LHCN-M2 (cell line): ENCODE data around the gene UNC80. TPM values are rescaled to one million over a fixed set of nuclear protein-coding genes. Genes with fewer than 3 reads are reported as not detected.

Experiments
- DNase-seq: peaks from one replicate; pipeline ENCODE4 v3.0.0-alpha.2; 2012; ENCODE audit warnings: low read depth
- total RNA-seq: library from RNA; depleted of rRNA; stranded (reverse); fragments of >200 nt; gene quantifications from 2 replicates; pipeline ENCODE4 v1.2.3, GENCODE V29; 2014

UNC80 gene
- total RNA-seq, 1 experiment from 2014 or later: not detected

- no peak for DNase-seq
These were observed 34.7 kb downstream of the UNC80 start for GRCh38 chr2:209806318-209806717.

DNA sequence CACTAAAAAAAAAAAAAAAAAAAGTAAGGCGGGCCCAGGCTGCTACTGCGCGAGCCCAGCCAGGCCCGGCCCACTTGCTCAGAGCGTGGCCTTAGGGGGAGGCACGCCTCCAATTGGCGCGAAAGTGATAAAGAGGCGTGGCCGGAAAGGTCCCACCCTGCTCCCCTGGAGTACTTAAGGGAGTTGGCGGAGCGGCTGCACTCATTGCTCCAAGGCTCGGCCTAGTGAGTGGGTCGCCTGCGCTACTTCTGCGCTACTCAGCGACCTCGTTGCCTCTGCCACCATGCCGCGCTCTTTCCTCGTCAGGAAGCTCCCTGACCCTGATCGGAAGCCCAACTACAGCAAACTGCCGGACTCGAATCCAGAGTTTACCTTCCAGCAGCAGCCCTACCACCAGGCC, 36.9 kb downstream of the UNC80 start:
- DNase-seq: no peak

DNA sequence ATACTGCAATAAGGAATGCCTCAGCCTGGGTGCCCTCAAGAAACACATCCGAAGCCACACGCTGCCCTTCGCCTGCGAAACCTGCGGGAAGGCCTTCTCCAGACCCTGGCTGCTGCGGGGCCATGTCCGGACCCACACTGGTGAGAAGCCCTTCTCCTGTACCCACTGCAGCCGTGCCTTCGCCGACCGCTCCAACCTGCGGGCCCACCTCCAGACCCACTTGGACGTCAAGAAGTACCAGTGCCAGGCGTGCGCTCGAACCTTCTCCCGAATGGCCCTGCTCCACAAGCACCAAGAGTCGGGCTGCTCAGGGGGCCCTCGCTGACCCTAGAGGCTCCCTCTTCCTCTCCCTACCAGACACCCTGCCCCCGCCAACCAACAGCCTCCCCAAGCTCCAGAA, 37.6 kb downstream of the UNC80 start:
- no peak for DNase-seq

GRCh38 chr2:209817844-209818271, 46.2 kb downstream of the UNC80 start:
- no peak for DNase-seq

DNA sequence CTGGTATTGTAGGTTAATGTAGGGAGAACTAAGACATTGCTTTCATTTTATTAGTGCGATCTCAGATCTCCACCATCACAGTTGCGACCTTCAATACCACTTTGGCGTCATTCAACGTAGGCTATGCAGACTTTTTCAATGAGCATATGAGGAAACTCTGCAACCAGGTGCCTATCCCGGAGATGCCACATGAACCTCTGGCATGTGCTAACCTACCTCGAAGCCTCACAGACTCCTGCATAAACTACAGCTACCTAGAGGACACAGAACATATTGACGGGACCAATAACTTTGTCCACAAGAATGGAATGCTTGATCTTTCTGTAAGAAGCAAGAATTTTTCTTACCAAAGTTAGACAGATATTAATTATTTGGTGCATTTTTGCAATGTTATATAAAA, 47.3 kb downstream of the UNC80 start:
- no peak for DNase-seq

GRCh38 chr2:209821806-209822205, 50.2 kb downstream of the UNC80 start:
- DNase-seq: no peak

DNA sequence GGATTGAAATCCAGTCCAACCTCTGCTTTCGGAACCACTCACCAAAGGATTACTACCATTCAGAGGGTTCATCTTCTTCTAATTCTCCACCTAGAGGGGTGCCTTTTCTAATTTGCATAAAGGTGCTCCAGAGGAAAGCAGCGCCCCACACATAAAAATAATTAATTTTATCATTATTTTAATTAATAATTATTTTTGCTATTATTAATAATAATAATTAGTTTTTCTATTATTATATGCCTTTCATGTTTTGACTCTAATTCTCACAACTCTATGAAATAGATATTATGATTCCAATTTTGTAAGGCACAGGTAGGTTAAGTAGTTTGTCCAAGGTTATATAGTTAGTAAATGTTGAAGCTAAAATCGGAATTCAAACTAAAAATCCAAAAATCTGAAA, 51.9 kb downstream of the UNC80 start:
- no peak for DNase-seq

DNA sequence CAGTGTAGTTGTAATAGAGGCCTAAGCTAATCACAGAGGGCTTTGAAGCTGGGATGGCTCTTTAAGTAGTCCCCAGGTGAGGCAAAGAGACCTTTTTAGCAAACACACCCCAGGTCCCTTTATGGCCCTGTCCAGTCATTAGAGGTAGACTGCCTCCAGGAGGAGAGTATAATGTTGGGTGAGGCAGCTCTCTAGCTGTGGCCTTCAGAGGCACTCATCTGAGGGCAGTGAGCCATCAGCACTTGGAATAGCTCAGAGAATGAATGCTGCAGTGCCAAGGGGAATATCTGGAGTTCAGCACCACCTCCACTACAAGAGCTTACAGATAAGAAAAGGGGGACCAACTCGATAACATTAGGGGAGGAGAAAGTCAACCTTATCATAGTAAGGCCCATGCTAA, 52.8 kb downstream of the UNC80 start:
- no peak for DNase-seq

- no peak for DNase-seq
These were observed 59.3 kb downstream of the UNC80 start for GRCh38 chr2:209830722-209831465.

DNA sequence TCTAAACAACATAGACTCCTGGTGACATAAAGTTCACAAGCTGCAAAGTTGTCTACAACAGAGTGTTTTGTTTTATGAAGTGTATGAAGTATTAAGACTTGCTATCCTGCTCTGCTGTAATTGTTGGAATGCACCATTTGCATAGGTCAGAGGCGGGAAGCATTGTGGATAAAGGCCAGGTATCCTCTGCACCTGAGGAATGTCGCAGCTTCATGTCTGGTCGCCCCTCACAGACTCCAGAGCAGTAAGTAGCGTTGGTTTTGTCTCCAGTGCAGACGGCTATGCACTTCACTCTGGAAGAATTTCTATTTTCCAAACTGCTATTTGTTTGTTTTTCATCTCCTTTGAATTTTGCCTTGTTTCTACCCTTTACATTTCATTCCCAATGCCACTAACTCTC, 63.1 kb downstream of the UNC80 start:
- no peak for DNase-seq

GRCh38 chr2:209840434-209840833, 68.8 kb downstream of the UNC80 start:
- DNase-seq: no peak

DNA sequence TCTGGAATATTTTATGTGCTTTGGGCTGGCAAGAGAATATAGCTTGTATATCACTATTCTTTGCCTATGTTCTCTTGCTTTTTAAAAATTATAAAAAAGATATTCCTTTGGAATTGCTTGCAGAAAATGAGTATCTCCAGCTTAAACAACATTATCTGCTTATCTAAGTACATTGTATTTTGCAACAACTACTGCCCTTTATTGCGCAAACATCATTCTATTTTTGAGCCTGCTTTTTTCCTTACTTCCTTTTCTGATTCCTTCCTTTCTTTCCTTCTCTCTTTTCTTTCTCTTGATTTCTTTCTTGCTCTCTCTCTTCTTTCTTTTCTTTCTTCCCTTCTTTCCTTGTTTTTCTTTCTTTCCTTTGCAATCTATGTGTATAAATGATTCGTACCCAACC, 74.0 kb downstream of the UNC80 start:
- no peak for DNase-seq

- no peak for DNase-seq
These were observed 93.2 kb downstream of the UNC80 start for GRCh38 chr2:209864716-209865295.

DNA sequence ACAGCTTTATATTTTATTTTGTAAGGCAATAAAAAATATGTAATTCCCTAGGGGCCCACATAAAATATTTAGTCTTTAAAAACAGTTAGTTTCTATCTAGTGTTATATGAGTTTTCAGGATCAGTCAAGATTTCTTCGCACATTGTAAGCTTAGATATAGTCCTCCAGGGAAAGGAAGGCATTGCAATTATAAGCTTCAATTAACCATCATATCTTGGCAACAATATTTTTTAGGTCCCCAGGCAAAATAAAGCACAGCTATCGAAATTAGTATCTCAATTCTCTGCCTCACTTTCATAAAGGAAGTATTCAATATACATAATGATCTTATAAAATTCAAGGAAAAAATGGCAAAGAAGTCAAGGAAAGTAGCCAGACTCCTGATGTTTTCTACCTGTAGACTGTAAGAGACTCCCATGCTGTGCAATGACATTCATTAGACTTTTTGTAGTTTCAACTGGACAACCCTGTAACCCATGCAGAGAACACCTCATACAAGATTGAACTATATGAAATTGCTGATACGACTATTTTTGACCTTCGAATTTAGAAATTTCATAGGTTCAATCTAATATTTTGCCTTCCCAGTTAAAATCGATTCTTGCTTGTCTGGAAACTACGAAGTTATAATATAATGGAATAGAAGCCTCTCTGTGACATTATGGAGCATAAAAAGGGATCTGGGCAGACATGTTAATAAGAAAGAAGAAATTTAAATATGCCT, 96.8 kb downstream of the UNC80 start:
- DNase-seq: no peak

DNA sequence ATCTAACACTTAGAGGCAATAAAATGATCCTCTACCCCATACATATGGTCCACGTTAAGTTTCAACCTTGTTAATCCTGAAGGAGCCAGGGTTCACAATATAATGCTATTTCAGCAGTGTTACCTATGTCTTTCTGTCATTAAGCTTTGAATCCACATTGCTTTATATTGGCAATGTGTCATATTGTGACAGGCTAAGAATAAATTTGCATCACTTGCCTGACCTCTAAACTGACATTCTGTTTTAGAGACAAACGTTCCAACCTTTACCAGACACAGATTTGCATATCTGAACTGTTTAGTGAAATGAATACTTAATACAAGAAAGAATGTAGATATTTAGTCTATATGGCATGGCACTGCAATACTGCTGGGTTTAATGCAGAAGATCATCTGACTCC, 98.4 kb downstream of the UNC80 start:
- no peak for DNase-seq

DNA sequence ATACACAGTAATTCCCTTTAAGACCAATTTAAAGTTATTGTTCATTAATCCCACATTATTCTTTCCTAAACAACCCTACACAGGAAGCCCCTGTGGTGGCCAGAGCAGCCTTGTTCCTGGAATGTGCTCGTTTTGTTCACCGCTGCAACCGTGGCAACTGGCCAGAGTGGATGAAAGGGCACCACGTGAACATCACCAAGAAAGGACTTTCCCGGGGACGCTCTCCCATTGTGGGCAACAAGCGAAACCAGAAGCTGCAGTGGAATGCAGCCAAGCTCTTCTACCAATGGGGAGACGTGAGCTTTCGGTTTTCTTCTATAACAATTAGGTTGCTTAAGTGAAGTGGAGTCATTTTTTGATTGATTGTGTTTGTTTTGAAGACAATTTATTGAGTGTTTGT, 101.0 kb downstream of the UNC80 start:
- peak; percentile 35 for DNase-seq

DNA sequence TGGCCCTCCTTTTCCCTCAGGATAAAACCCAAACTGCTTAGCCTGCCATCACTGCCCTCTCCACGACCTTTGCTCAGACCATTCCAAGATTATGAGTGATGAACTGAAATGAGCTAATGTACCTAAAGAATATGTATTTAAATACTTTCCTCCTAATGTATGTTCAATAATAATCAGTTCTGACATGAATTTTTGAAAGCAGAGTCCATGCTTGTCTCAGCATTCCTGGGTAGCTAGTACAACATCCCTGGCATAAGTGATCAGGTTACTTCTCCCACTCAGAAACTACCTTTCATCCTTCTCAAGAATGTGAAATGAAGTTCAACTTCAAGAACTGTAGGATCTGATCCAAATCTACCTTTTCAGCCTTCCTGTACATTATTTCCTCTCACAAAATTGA, 103.6 kb downstream of the UNC80 start:
- DNase-seq: no peak

GRCh38 chr2:209876211-209876610, 104.6 kb downstream of the UNC80 start:
- no peak for DNase-seq

GRCh38 chr2:209878701-209879100, 107.1 kb downstream of the UNC80 start:
- no peak for DNase-seq

DNA sequence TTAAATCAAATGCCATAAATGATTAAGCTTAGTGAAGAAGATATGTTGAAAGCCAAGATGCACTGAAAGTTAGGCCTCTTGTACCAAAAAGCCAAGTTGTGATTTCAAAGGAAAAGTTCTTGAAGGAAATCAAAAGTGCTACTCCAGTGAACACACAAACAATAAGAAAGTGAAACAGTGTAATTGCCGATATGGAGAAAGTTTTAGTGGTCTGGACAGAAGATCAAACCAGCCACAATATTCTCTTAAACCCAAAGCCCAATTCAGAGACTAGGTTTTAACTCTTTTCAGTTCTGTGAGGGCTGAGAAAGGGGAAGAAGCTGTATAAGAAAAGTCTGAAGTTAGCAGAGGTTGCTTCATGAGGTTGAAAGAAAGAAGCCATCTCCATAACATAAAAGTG, 129.0 kb downstream of the UNC80 start:
- DNase-seq: no peak

- DNase-seq: no peak
These were observed 129.5 kb downstream of the UNC80 start for GRCh38 chr2:209901172-209901571.

DNA sequence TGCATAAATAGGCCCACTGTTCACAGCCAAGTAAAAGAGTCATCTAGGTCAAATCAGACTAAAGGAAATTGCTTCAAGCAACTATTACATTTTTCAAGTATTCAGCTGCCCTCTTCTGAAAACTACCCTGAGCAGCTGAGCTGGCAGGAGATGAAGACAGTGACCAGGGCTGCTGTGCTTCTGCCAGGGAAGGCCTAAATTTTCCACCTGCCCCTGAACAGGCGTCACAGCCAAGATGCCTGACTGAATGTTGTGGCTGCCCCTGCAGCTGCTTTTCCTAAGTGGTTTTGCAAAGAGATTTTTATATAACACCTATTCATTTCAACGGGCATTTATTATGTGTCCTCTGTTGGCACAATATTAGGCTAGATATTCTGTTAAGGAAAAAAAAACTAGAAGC, 134.1 kb downstream of the UNC80 start:
- no peak for DNase-seq

- DNase-seq: no peak
These were observed 136.1 kb downstream of the UNC80 start for GRCh38 chr2:209907746-209908145.
